ENCODE data around the gene MFSD2A.
"Not testable (repeated sequence)": the region's sequence is repeated elsewhere in the genome, so short reads cannot be mapped to it uniquely, and the experiment has no call there.

MFSD2A gene

DNA sequence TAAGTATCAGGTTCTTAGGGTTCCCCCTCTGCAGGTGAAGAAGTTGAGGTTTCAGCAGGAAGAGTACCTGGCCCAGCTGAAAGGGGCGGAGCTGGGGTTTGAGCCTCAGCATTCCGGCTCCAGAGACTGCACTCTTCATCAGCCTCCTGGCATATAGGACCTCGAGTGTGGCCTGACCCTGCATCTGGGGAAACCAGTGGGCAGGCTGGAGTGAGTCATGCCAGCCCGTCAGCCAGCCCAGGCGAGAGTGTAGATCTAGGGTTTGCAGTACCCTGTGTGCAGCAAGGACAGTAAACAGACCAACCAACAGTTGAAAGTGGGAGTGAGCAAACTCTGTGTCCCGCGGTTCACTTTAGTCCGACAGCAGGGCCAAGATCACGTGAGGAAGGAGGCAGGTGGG lies 14.1 kb downstream of the MFSD2A start:
- no peak for DNase-seq (ENCODE audit: low read depth)

DNA sequence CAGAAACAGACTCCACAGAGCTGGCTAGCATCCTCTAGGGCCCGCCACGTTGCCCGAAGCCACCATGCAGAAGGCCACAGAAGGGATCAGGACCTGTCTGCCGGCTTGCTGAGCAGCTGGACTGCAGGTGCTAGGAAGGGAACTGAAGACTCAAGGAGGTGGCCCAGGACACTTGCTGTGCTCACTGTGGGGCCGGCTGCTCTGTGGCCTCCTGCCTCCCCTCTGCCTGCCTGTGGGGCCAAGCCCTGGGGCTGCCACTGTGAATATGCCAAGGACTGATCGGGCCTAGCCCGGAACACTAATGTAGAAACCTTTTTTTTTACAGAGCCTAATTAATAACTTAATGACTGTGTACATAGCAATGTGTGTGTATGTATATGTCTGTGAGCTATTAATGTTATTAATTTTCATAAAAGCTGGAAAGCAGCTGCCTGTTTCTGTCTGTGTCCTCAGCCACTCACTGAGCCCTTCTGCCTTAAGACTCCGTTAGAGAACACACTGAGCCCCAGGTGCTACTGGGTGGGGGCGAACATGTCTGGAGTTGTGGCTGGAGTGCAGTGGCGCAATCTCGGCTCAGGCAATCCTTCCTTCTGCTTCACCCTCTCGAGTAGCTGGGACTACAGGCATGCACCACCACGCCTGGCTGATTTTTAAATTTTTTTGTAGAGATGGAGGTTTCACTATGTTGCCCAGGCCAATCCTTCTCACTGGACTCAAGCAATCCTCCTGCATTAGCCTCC lies 14.8 kb downstream of the MFSD2A start:
- no peak for DNase-seq (ENCODE audit: low read depth)

DNA sequence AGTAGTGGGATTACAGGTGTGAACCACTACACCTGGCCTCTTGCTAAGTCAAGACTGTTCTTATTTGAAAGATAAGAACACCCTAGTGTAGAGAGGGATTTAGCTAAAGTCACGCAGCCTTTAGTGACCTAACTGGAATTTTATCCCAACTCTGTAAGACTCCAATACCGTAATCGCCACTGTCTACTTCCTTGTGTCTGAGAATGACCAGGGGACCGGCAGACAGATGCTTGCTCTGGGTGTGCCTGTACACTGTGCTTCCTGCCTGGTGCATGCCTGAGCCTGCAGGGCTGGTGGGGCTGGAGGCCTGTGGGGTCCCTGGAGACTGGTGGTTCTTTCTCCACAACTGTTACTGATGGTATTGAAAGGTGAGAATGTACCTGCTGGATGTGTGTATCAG lies 15.3 kb downstream of the MFSD2A start:
- DNase-seq (ENCODE audit: low read depth) = no peak

DNA sequence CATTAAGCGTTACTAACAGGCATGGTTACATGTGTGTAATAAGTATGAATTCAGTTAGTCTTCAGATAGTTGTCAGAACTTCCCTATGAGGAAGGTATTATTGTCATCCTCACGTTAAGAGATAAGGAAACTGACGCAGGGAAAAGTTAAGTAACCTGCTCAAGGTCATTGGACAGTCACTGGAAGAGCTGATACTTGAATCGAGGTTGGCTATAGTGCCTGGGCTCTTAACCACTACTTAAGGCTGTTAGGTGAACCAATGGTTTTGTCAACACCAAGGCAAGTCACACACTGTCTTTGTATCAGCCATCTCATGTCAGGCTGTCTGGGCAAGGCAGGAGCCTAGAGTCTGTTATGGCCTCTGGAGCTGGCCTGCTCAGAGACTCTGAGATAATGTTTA lies 16.2 kb downstream of the MFSD2A start:
- DNase-seq (ENCODE audit: low read depth) = no peak

DNA sequence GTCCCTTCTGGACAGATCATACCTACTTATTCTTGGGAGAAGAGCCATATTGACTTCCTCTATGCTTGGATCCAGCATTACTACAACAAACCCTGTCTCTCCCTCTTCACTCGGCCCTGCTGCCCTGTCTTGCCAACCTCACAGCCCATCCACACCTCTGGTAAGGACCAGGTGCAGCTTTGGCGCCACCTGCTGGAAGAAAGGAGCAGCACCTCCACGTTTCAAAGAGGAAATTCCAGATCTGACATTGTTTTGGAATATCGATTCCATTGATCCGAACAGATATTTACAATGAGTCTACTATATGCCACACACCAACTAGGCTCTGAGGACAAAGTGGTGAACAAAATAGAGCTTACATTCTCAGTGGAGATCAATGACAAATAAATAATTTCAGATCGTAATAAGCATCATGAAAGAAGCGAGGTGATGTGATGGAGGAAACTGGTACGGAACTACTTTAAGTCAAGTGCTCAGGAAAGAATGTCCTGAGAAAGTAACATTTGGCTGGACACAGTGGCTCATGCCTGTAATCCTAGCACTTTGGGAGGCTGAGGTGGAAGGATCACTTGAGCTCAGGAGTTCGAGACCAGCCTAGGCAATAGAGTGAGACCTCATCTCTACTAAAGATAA lies 18.7 kb downstream of the MFSD2A start:
- DNase-seq (ENCODE audit: low read depth) = peak; percentile 29

DNA sequence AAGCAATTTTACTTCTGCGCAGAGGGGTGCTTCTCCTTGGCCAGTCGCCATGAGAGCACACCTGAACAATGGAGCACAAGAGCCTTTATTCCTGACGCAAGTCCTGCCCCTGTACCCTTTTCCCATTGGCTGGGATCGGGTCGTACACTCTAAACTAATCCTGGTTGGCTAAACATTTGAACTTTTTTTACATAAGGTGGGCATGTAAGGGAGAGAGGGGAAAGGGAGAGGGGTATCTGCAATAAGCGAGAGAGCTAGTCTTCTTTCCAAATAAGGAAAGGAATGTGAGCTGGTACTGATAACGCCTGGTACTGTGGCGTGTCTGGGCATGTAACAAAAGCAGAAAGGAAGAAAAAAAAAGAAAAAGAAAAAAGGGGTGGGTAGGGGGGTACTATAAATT lies 21.8 kb downstream of the MFSD2A start:
- no peak for DNase-seq (ENCODE audit: low read depth)

DNA sequence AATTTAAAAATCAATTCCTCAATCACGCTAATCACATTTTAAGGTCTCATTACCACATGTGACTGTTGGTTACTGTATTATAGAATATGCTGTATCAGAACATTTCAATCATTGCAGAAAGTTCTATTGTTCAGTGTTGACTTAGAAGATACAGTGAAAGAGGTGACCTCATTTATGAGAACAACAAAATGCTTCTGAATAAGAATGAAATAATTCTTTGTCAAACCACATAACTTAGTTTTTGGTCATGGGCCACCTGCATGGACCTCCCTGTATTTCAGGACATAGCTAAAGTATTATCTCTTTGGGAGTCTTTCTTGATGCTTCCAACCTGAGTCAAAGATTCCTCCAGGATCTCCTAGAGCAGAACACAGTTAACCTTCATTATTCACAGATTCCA lies 22.3 kb downstream of the MFSD2A start:
- no peak for DNase-seq (ENCODE audit: low read depth)

DNA sequence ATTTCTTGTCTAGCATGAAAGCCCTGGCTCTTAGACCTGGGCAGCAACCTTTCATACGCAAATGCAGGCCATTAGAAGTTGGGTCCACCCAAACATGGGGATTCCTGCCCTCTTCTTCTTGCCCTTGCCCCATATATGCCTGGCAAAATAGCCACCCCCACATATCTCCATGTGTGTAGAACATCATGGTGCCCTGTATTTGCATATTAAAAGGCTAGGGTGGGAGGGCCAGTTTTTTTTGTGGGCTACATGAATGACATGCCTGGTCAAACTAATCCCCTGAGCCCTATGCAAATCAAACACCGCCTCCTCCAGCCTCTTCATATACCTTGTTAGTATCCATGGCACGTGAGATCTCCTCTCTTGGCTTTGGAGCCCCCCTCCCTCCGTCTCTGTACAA lies 24.7 kb downstream of the MFSD2A start:
- DNase-seq (ENCODE audit: low read depth) = no peak

DNA sequence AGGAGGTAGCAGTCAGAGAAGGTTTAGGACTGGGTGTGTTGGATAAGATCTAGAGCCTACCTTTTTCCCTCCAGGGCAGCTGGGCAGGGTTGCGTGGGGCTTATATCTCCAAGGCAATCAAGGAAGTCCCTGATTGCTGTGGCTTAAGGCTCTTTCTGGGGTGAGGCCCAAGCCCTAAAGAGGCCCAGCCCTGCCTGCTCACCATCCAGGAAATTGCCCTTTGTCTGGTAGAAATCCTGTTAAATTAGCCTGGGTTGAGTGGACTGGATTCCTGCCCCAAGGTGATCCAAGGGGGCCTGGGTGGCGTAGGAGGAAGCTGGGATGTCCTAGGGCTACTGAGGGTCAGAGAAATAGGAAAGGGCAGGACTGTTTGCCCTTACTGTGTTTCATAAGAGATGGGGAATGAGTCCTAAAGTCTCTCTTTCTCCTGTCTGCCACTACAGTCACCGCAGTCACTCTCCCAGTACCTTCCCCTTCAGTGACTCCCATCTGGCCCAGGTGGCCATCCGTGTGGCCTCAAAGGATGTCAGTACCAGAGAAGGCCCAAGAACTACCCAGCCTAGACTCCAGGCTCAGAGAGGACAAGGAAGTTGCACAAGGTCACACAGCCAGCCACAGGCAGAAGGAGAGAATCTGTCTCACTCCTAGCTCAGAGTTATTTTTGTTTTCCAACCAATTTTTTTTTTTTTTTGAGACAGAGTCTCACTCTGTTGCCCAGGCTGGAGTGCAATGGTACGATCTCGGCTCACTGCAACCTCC lies 25.8 kb downstream of the MFSD2A start:
- no peak for DNase-seq (ENCODE audit: low read depth)

DNA sequence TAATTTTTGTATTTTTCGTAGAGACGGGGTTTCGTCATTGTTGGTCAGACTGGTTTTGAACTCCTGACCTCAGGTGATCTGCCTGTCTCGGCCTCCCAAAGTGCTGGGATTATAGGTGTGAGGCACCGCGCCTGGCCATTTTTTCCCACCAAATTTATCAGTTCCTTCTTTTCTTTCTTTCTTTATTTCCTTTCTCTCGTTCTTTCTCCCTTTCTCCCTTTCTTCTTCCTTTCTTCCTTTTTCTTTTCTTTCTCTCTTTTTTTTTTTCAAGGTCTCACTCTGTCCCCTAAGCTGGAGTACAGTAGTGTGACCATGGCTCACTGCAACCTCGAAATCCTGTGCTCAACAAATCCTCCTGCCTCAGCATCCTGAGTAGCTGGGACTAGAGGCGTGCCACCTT lies 26.4 kb downstream of the MFSD2A start:
- DNase-seq (ENCODE audit: low read depth) = no peak

DNA sequence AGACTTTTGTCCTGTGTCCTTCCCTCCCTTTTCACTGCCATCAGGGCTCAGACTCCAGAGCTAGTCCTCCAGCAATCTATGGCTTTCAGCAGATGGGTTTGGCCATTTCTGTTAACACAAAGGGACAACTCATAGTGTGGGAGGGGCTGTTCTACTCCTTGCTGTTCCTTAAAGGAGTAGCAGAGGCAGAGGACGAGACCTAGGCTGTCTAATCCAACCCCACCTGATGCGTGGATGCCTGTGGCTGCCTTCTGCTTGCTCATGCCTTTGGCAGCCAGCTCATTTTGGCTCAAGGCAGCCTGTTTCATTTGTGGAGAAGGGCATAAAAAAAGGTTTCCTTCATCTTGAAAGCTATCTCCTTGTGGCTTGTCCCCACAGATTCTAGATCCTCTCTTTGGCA lies 27.0 kb downstream of the MFSD2A start:
- peak; percentile 34 for DNase-seq (ENCODE audit: low read depth)

DNA sequence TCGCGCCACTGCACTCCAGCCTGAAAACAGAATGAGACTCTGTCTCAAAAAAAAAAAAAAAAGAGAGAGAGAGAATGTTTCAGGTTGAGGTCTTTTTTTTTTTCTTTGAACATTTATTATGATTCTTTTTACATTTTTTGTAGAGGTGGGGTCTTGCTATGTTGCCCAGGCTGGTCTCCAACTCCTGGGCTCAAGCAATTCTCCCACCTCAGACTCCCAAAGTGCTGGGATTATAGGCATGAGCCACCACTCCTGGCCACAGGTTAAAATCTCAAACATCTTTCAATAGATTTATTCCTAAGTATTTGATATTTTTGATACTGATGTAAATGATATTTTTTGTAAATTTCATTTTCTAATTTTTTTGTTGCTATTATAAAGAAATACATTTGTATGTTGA lies 29.5 kb downstream of the MFSD2A start:
- not testable (repeated sequence) for DNase-seq (ENCODE audit: low read depth)

DNA sequence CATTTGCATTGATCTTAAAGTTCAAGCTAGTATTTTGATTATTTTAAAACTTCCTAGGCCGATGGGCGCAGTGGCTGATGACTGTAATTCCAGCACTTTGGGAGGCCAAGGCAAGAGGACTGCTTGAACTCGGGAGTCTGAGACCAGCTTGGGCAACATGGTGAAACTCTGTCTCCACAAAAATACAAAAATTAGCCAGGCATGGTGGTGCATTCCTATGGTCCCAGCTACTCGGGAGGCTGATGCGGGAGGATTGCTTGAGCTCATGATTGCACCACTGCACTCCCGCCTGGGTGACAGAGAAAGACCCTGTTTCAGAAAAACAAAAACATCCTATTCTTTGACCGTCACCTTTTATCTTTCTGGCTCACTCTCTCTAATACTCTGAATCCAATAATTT lies 30.0 kb downstream of the MFSD2A start:
- no peak for DNase-seq (ENCODE audit: low read depth)

DNA sequence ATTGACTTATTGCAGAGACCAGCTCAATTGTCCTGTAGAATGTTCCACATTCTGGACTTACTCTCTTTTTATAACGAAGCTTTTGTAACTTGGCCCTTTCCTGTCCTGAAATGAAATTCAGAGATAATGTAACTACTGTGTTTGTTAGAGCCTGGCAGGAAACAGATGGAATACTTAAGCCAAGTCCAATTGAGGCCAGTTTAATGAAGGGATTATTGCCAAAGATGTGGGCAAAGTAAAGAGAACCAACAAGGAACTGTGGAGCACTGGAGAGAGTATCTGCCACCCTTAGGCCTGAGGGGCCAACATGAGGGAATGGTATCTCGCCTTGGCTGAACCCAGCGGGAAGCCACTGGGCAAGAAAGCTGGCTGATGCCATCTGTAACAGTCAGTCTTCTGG lies 32.9 kb downstream of the MFSD2A start:
- DNase-seq (ENCODE audit: low read depth) = no peak

DNA sequence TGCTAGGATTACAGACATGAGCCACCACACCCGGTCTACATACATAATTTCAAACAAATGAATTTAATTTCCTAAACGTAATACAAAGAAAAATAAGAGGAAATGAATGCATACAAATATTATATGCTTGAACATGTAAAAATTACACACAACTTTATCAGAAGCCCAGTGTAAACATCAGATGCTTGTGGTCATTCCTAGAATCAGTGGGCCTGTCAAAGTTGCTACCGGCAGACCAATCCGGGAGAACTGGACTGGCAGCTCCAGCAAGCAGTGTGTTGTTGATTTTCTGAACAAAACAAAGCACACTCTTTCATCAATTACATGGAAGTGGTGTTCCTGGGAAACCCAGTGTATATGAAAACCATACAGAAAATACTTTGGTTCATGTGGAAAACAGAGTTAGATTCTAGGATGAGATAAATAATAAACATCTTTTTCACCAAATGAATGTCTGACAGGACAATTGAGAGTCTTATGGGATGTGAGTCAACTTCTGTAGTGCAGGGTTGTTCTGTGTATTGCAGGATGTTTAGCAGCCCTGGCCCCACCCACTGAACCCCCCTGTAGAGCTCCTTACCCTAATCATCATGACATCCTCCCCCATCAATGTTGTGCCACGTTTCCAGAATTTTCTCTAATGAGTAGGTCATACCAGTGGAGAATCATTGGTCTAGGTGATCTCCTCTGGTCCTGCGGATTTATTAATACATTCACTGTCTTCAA lies 33.8 kb downstream of the MFSD2A start:
- DNase-seq (ENCODE audit: low read depth) = no peak

DNA sequence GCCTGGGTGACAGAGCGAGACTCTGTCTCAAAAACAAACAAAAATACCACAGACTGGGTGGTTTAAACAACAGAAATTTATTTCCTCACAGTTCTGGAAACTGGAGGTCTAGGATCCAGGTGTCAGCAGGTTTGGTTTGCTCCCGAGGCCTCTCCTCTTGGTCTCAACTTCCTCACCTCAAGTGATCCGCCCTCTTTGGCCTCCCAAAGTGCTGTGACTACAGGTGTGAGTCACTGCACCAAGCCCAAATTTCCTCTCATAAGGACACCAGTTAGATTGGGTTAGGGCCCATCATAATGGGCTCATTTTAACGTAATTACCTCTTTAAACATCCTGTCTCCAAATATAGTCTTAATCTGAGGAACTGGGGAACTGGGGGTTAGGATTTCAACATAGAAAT lies 35.5 kb downstream of the MFSD2A start:
- no peak for DNase-seq (ENCODE audit: low read depth)

DNA sequence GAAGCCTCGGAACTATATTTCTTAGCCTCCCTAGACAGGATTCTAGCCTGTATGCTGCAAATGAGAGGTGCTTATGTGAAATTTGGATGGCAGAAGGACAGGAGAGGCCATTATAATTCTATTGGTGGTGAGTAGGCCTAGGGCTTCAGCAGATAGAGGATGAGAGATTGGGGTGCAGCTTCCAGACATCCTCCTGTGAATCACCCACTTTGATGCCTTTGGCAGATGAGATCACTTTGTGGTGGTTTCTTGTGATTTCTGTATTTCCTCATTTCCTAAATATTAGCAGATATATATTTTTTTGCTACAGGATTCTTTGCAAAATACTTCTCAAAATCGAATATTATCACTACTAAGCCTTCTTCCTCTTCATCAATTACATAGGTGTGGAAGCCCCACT lies 37.3 kb downstream of the MFSD2A start:
- no peak for DNase-seq (ENCODE audit: low read depth)

DNA sequence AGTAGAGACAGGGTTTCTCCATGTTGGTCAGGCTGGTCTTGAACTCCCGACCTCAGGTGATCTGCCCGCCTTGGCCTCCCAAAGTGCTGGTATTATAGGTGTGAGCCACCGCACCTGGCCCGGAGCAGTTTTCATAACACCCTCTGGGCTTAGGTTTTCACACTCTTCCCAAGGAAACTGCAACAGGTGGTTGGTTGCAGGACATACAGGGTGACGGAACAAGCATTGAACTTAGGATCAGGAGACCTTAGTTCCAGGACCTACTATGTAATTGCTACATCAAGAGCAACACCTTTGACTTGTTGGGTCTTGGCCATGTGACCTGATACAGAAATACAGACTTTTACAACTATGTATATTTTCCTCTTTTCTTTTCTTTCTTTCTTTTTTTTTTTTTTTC lies 37.9 kb downstream of the MFSD2A start:
- no peak for DNase-seq (ENCODE audit: low read depth)

DNA sequence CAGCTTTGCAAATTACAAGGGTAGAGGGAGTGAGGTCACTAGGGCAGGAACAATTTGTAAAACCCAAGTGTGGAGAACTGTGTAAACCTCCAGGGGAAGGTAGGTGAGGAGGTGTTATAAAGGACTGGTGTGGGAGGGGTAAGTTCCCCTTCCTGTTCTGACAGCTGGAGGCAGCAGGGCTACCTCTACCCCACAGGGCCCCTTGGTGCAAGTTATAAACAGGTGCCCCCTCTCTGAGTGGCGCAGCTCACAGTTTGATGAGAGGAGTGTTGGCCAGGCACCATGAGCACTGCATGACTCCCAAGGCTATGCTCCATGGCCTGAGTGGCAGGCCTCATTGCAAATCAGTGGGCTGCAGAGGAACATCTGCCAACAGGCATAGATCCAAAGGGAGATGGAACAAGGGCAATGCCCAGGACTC lies 41.0 kb downstream of the MFSD2A start:
- DNase-seq (ENCODE audit: low read depth) = no peak

DNA sequence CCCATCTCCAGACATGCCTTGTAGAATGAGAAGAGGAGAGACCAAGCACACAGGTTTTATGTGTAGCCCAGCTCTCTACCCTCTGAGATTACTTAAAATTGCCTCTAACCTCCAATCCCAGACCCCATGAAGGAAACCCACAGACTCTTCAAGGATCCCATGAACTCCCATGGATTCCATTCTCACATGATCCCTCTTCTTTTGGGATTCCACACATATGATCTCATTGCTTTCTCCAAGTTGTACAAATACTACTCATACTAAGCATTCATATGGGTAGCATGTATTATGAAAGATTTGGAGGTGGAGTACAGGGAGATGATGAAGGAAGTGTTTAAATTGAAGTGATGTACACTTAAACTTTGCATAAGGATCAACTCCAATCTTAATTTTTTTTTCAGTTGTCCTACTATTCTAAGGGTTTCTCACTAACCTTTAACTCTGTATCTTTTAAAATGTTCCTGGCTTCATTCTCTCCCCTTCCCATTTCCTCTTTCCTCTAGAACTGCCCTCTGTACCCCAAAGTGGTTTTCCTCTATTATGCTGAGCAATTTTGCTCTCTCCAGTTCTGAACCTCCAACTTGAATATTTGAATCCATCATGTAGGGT lies 41.6 kb downstream of the MFSD2A start:
- no peak for DNase-seq (ENCODE audit: low read depth)

DNA sequence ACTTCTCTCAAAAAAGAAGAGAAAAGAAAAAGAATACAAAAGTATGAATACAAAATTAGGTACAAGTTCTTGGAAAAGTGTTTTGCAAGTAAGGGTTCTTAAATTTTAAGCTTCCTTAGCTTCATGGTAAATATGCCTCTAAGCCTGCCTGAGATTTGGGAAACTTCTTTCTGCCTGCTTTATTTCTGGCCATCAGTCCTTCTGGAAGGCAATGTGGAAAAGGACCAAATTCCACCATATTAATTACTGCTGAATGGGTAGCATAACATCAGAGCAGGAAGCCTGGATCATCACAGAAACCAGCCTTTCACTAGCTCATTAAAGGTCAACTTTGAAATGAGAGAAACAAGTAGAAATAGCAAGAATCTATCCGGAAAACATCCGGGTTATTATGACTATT lies 46.5 kb downstream of the MFSD2A start:
- DNase-seq (ENCODE audit: low read depth) = no peak
